GM12801 (cell line): ENCODE results near the gene TMEM184A.

Experiments
- CTCF ChIP-seq: IDR thresholded peaks from one replicate; pipeline ENCODE4 v1.5.1; 2011; ENCODE audit warnings: control low read depth; ENCODE audit not compliant: insufficient read length; ENCODE audit errors: extremely low read depth

Gene TMEM184A

GRCh38 chr7:1542841-1543747, 12.9 kb downstream of the TMEM184A start:
- TF ChIP-seq CTCF = no peak

GRCh38 chr7:1542329-1542728, 13.7 kb downstream of the TMEM184A start:
- no peak for TF ChIP-seq CTCF

- TF ChIP-seq CTCF = no peak
These were observed 14.4 kb downstream of the TMEM184A start for GRCh38 chr7:1541431-1542162.

- TF ChIP-seq CTCF = no peak
These were observed 15.2 kb downstream of the TMEM184A start for GRCh38 chr7:1540776-1541271.

GRCh38 chr7:1539882-1540775, 15.9 kb downstream of the TMEM184A start:
- TF ChIP-seq CTCF = no peak

GRCh38 chr7:1539181-1539881, 16.7 kb downstream of the TMEM184A start:
- TF ChIP-seq CTCF = no peak
